GM12892 (cell line): ENCODE measurements around the gene GRXCR2.

Experiments used
- POLR2A ChIP-seq: IDR thresholded peaks from 2 replicates; pipeline ENCODE4 v1.6.1; 2011; ENCODE audit warnings: low read depth, low read length, control low read depth
- POLR2AphosphoS5 ChIP-seq: IDR thresholded peaks from 2 replicates; pipeline ENCODE4 v1.6.1; 2011; ENCODE audit warnings: low read depth, low read length, control low read depth

DNA sequence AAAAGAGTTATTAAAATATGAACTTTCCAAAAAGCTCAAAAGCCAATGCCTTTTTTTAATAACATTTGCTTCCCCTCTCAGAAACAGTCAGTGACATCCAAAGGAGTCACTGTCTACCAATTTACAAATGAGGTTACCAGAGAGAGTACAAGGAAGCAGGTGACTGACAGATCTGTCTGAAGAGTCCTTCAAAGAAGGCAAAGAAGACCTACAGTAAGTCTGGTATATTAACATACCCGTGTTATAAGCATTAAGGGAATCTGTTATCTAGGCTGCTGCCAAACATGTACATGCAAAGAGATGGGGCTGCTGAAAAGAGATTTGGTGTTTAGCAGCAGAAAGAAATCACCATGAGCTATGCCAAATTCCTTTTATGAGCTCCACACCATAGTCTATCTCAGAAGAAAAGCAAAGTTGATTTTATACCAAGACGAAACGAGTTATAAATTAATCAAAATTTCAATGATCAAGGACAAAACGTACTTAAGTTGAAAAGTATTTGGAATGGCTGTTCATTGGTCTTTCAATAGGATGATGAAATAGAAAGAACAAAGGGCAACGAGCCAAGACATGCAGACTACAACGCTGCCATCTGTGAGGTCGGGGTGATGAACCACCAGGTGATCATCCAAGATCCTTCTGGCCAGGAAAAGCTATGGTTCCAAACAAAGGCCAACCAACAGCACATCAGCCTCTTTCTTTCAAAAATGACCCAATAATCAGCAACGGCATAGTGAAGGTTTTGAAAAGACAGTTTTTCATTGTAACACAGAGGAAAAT is 45.7 kb downstream of the GRXCR2 start:
- TF ChIP-seq POLR2A (no peak), POLR2AphosphoS5 (no peak)
